HEK293T (cell line): ENCODE data around the gene DNAJC4.

Experiments used
- ELF4 ChIP-seq: fragments of 450-650 bp; IDR thresholded peaks from 2 replicates; pipeline ENCODE4 v1.6.1; 2017; ENCODE audit warnings: antibody characterized with exemption
- FOXA1 ChIP-seq: fragments of 450-650 bp; IDR thresholded peaks from 2 replicates; pipeline ENCODE4 v1.6.1; 2016; ENCODE audit warnings: mild to moderate bottlenecking
- FOXM1 ChIP-seq: fragments of 450-650 bp; IDR thresholded peaks from 2 replicates; pipeline ENCODE4 v1.6.1; 2017; ENCODE audit warnings: mild to moderate bottlenecking, borderline replicate concordance
- HDGF ChIP-seq: fragments of 450-650 bp; IDR thresholded peaks from 2 replicates; pipeline ENCODE4 v1.6.1; 2017; ENCODE audit warnings: antibody characterized with exemption, borderline replicate concordance
- SUZ12 ChIP-seq: fragments of 450-650 bp; IDR thresholded peaks from 2 replicates; pipeline ENCODE4 v1.6.1; 2016; ENCODE audit warnings: mild to moderate bottlenecking
- TARDBP ChIP-seq: fragments of 450-650 bp; IDR thresholded peaks from 2 replicates; pipeline ENCODE4 v1.6.1; 2016
- ZNF384 ChIP-seq: fragments of 450-650 bp; IDR thresholded peaks from 2 replicates; pipeline ENCODE4 v1.6.1; 2016

DNA sequence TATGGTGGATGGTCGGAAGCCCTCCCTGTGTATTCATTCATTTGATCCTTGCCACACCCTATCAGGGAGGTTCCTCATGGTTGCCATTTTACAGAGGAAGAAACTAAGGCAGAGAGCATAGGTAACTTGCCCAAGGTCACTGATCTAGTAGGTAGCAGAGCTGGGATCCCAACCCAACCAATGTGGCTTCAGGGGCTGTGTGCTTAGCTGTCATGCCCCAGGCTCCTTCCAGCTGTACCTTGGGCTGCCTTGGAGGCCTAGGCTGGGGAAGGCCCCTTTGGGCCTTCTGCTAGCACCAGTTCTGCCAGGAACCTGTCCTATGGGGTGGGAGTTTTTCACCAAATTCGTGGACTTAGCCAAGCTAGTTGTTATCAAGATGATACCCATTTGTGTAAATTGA lies 45.5 kb downstream of the DNAJC4 start:
- no peak for TF ChIP-seq FOXA1
- TF ChIP-seq ZNF384, result no peak
- no peak for TF ChIP-seq FOXM1
- no peak for TF ChIP-seq HDGF
- TF ChIP-seq TARDBP, result no peak
- no peak for TF ChIP-seq SUZ12
- TF ChIP-seq ELF4, result no peak
